Astrocyte (in vitro differentiated cells and primary cell): ENCODE measurements around the gene BRICD5. TPM values are rescaled to one million over a fixed set of nuclear protein-coding genes. Genes with fewer than 3 reads are reported as not detected.
A peak's percentile ranks its signal among the peaks of the same experiment; 100 is the strongest.

Source experiments
- DNase-seq: peaks from one replicate; pipeline ENCODE4 v3.0.0-alpha.2; 2010; ENCODE audit warnings: low read depth
- FAIRE-seq: peaks from 2 replicates; lab custom pipeline; 2011; peaks lifted over from hg19 to GRCh38; lab: Jason Lieb, UNC
- H2AFZ ChIP-seq: 2 replicates; pipeline ENCODE4 v1.6.0; 2012; ENCODE audit warnings: low read depth, low read length, inconsistent platforms
- H3K27ac ChIP-seq: 2 replicates; pipeline ENCODE4 v1.5.1; 2011; ENCODE audit warnings: low read depth, low read length, inconsistent platforms
- H3K27me3 ChIP-seq: 2 replicates; pipeline ENCODE4 v1.6.0; 2011; ENCODE audit warnings: low read length, inconsistent platforms; ENCODE audit not compliant: insufficient read depth
- H3K36me3 ChIP-seq: 2 replicates; pipeline ENCODE4 v1.5.1; 2011; ENCODE audit warnings: low read length, inconsistent platforms; ENCODE audit not compliant: insufficient read depth
- H3K4me1 ChIP-seq: 2 replicates; pipeline ENCODE4 v1.5.1; 2011; ENCODE audit warnings: low read length, inconsistent platforms; ENCODE audit not compliant: insufficient read depth
- H3K4me2 ChIP-seq: 2 replicates; pipeline ENCODE4 v1.6.0; 2012; ENCODE audit warnings: low read length, inconsistent platforms
- H3K4me3 ChIP-seq: 2 replicates; pipeline ENCODE4 v1.5.1; 2011; ENCODE audit warnings: low read depth, mild to moderate bottlenecking, low read length, inconsistent platforms; ENCODE audit not compliant: insufficient read depth
- H3K79me2 ChIP-seq: 2 replicates; pipeline ENCODE4 v1.6.0; 2012; ENCODE audit warnings: mild to moderate bottlenecking, low read length, inconsistent platforms; ENCODE audit not compliant: insufficient read depth
- H3K9ac ChIP-seq: 2 replicates; pipeline ENCODE4 v1.6.0; 2012; ENCODE audit warnings: mild to moderate bottlenecking, low read length, inconsistent platforms
- H3K9me3 ChIP-seq: 2 replicates; pipeline ENCODE4 v1.5.1; 2012; ENCODE audit warnings: low read depth, mild to moderate bottlenecking, low read length, inconsistent platforms; ENCODE audit not compliant: insufficient read depth
- H4K20me1 ChIP-seq: 2 replicates; pipeline ENCODE4 v1.6.0; 2012; ENCODE audit warnings: low read length, inconsistent platforms; ENCODE audit not compliant: insufficient read depth
- H3K27ac Mint-ChIP-seq: one replicate; pipeline ENCODE4 v1.8.0; 2021; ENCODE audit warnings: mild to moderate bottlenecking, mixed read lengths; ENCODE audit not compliant: unreplicated experiment
- H3K27me3 Mint-ChIP-seq: one replicate; pipeline ENCODE4 v1.8.0; 2021; ENCODE audit warnings: low read depth, mixed read lengths; ENCODE audit not compliant: unreplicated experiment
- H3K36me3 Mint-ChIP-seq: one replicate; pipeline ENCODE4 v1.8.0; 2021; ENCODE audit warnings: low read depth, mixed read lengths; ENCODE audit not compliant: unreplicated experiment
- H3K4me1 Mint-ChIP-seq: one replicate; pipeline ENCODE4 v1.8.0; 2021; ENCODE audit warnings: low read depth, mixed read lengths; ENCODE audit not compliant: unreplicated experiment
- H3K4me3 Mint-ChIP-seq: one replicate; pipeline ENCODE4 v1.8.0; 2021; ENCODE audit warnings: mild to moderate bottlenecking, moderate library complexity, mixed read lengths; ENCODE audit not compliant: unreplicated experiment
- H3K9me3 Mint-ChIP-seq: one replicate; pipeline ENCODE4 v1.8.0; 2021; ENCODE audit warnings: mild to moderate bottlenecking, mixed read lengths; ENCODE audit not compliant: unreplicated experiment
- CTCF ChIP-seq: IDR thresholded peaks from 2 replicates; pipeline ENCODE4 v1.5.1; 2011; ENCODE audit warnings: low read depth, mild to moderate bottlenecking, inconsistent platforms, low read length, moderate library complexity; ENCODE audit not compliant: insufficient read depth
- EZH2 ChIP-seq: IDR thresholded peaks from 2 replicates; pipeline ENCODE4 v1.6.1; 2012; ENCODE audit warnings: mild to moderate bottlenecking, low read length, inconsistent platforms; ENCODE audit not compliant: insufficient read depth
- total RNA-seq: library from RNA; stranded (reverse); gene quantifications from 2 replicates; pipeline ENCODE4 v1.2.1, GENCODE V29; 2021

BRICD5 gene
- total RNA-seq, 1 donor from 2014 or later = 6.4 TPM

DNA sequence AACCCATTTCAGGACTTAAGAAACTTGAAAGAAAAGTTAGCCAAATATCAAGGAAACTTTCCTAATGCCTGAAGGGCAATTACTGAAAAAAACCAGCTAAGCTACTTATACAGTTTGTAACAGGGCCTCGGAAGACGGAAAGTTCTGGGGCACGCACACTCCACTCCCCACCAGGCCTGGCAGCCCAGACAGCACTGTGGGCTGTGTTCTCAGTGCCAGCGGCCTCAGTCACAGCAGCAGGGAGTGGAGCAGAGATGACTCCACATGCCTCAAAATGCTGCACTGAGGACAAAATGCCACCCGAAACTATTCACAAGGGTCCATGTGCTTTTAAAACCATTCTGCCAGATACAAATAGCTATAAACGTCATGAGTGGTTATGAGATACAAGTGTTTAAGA is 47.1 kb upstream of the BRICD5 start:
- peaks cover 72% of the 10 kb centered on the region for H4K20me1 ChIP-seq
- DNase-seq (no peak), FAIRE-seq (no peak)
- H3K9me3 ChIP-seq = no peaks in the 10 kb centered on the region
- no peaks in the 10 kb centered on the region for H3K27me3 ChIP-seq
- H3K9ac ChIP-seq = no peak overlapping the region
- no peaks in the 10 kb centered on the region for H3K9me3 Mint-ChIP-seq
- TF ChIP-seq EZH2 (no peak), CTCF (no peak)
- H3K4me1 ChIP-seq = no peaks in the 10 kb centered on the region
- H3K27ac Mint-ChIP-seq = peak overlapping the region; percentile 47
- no peak overlapping the region for H2AFZ ChIP-seq
- H3K36me3 ChIP-seq = peaks cover 74% of the 10 kb centered on the region
- H3K27ac ChIP-seq = no peak overlapping the region
- H3K27me3 Mint-ChIP-seq = no peaks in the 10 kb centered on the region
- H3K4me3 ChIP-seq = no peak overlapping the region
- peaks cover 5% of the 10 kb centered on the region for H3K4me1 Mint-ChIP-seq
- H3K36me3 Mint-ChIP-seq = peaks cover 17% of the 10 kb centered on the region
- H3K79me2 ChIP-seq = peaks cover 62% of the 10 kb centered on the region
- no peak overlapping the region for H3K4me2 ChIP-seq
- H3K4me3 Mint-ChIP-seq = no peak overlapping the region

- no peaks in the 10 kb centered on the region for H3K9me3 Mint-ChIP-seq
- peaks cover 51% of the 10 kb centered on the region for H3K79me2 ChIP-seq
- no peak for TF ChIP-seq CTCF
- TF ChIP-seq EZH2 = no peak
- H3K4me3 Mint-ChIP-seq = no peak overlapping the region
- no peak overlapping the region for H3K4me3 ChIP-seq
- peaks cover 7% of the 10 kb centered on the region for H3K4me1 ChIP-seq
- H3K27me3 ChIP-seq = no peaks in the 10 kb centered on the region
- H3K36me3 ChIP-seq = peaks cover 65% of the 10 kb centered on the region
- H3K9ac ChIP-seq = no peak overlapping the region
- no peak overlapping the region for H3K4me2 ChIP-seq
- FAIRE-seq = no peak
- no peak overlapping the region for H3K27ac Mint-ChIP-seq
- no peaks in the 10 kb centered on the region for H3K9me3 ChIP-seq
- H3K36me3 Mint-ChIP-seq = peaks cover 15% of the 10 kb centered on the region
- H2AFZ ChIP-seq = no peak overlapping the region
- H3K27ac ChIP-seq = no peak overlapping the region
- H3K4me1 Mint-ChIP-seq = peaks cover 9% of the 10 kb centered on the region
- DNase-seq = no peak
- peaks cover 72% of the 10 kb centered on the region for H4K20me1 ChIP-seq
- no peaks in the 10 kb centered on the region for H3K27me3 Mint-ChIP-seq
These were observed 46.0 kb upstream of the BRICD5 start for GRCh38 chr16:2256531-2257140.

GRCh38 chr16:2253293-2253692 is 42.6 kb upstream of the BRICD5 start:
- no peaks in the 10 kb centered on the region for H3K27me3 ChIP-seq
- H3K79me2 ChIP-seq = peaks cover 25% of the 10 kb centered on the region
- no peak overlapping the region for H3K4me2 ChIP-seq
- FAIRE-seq (no peak), DNase-seq (no peak)
- Mint-ChIP-seq H3K4me3 (peak overlapping the region; percentile 64), H3K27me3 (no peaks in the 10 kb centered on the region), H3K36me3 (peaks cover 15% of the 10 kb centered on the region), H3K27ac (no peak overlapping the region), H3K4me1 (peaks cover 9% of the 10 kb centered on the region), H3K9me3 (no peaks in the 10 kb centered on the region)
- peaks cover 45% of the 10 kb centered on the region for H3K36me3 ChIP-seq
- no peak overlapping the region for H3K4me3 ChIP-seq
- H4K20me1 ChIP-seq = peaks cover 61% of the 10 kb centered on the region
- no peaks in the 10 kb centered on the region for H3K9me3 ChIP-seq
- peaks cover 7% of the 10 kb centered on the region for H3K4me1 ChIP-seq
- no peak overlapping the region for H2AFZ ChIP-seq
- no peak overlapping the region for H3K27ac ChIP-seq
- no peak overlapping the region for H3K9ac ChIP-seq
- no peak for TF ChIP-seq CTCF
- no peak for TF ChIP-seq EZH2
